Activated CD8-positive, alpha-beta T cell treated with anti-CD3 and anti-CD28 coated beads for 36 hours (primary cell): Measurements from ENCODE around the gene RNF31. TPM values are rescaled to one million over a fixed set of nuclear protein-coding genes. Genes with fewer than 3 reads are reported as not detected.
A peak's percentile ranks its signal among the peaks of the same experiment; 100 is the strongest.

Experiments
- ATAC-seq: fragments of 200-7000 bp; cut with Tn5 transposase; one replicate; pipeline ENCODE4 v1.10.0; 2021; ENCODE audit warnings: mild to moderate bottlenecking, moderate library complexity
- CTCF ChIA-PET: fragments of 350-600 bp; sonication (Branson Sonifier 250); formaldehyde crosslinking; loops from one replicate; lab custom pipeline; 2021; ENCODE audit warnings: antibody characterized with exemption; lab: Charles Lee
- POLR2A ChIA-PET: fragments of 350-600 bp; sonication (Branson Sonifier 250); formaldehyde crosslinking; loops from one replicate; lab custom pipeline; 2021; ENCODE audit warnings: antibody characterized with exemption; lab: Charles Lee
- DNase-seq: peaks from one replicate; pipeline ENCODE4 v3.0.0-alpha.2; 2020
- H3K27ac Mint-ChIP-seq: one replicate; pipeline ENCODE4 v1.8.0; 2021; ENCODE audit warnings: mild to moderate bottlenecking, mixed read lengths
- H3K27me3 Mint-ChIP-seq: one replicate; pipeline ENCODE4 v1.8.0; 2021; ENCODE audit warnings: mixed read lengths
- H3K36me3 Mint-ChIP-seq: one replicate; pipeline ENCODE4 v1.8.0; 2021; ENCODE audit warnings: low read depth, mixed read lengths
- H3K4me1 Mint-ChIP-seq: one replicate; pipeline ENCODE4 v1.8.0; 2021; ENCODE audit warnings: low read depth, mixed read lengths
- H3K4me3 Mint-ChIP-seq: one replicate; pipeline ENCODE4 v1.8.0; 2021; ENCODE audit warnings: mild to moderate bottlenecking, moderate library complexity, mixed read lengths
- H3K9me3 Mint-ChIP-seq: one replicate; pipeline ENCODE4 v1.8.0; 2021; ENCODE audit warnings: mixed read lengths
- CTCF ChIP-seq: fragments of 200-600 bp; IDR thresholded peaks from one replicate; pipeline ENCODE4 v1.8.0; 2022; ENCODE audit warnings: antibody characterized with exemption, mild to moderate bottlenecking
- intact Hi-C: fragments of 100-400 bp; cut with micrococcal nuclease; formaldehyde crosslinking; loops from one replicate; pipeline ENCODE4 v1.10.0; 2022
- total RNA-seq, 2 experiments: library from RNA; stranded (reverse); gene quantifications; one replicate each; pipeline ENCODE4 v1.2.3, GENCODE V29; 2021

The RNF31 gene
- total RNA-seq, 2 experiments from 2014 or later, result 71.6 to 75.0 TPM

- CTCF ChIA-PET, result interaction anchor here (0.9 to 10.8 kb wide), 10 partner anchors 11 to 72 kb away, joined by 3 to 218 read pairs (median 9); partner anchors contain the start of genes IRF9, PCK2, PSME2 and RNF31
Measured at GRCh38 chr14:24106672-24107271, 40.5 kb upstream of the RNF31 start.

GRCh38 chr14:24108336-24108874, 38.9 kb upstream of the RNF31 start:
- Mint-ChIP-seq H3K4me3 (peak overlapping the region; percentile 60), H3K4me1 (peaks cover 20% of the 10 kb centered on the region), H3K27me3 (no peaks in the 10 kb centered on the region), H3K27ac (peak overlapping the region; percentile 99), H3K9me3 (no peaks in the 10 kb centered on the region), H3K36me3 (peaks cover 18% of the 10 kb centered on the region)
- ChIA-PET POLR2A (interaction anchor here (0.7 to 9.1 kb wide), 10 partner anchors 13 to 120 kb away, joined by 3 to 80 read pairs (median 4); partner anchors contain the start of genes DHRS4L2, IRF9, PCK2 and PSME1), CTCF (interaction anchor here (0.7 to 10.8 kb wide), 40 partner anchors 8 to 319 kb away, joined by 3 to 218 read pairs (median 5); partner anchors contain the start of genes CARMIL3, CHMP4A, CIDEB and CPNE6)
- intact Hi-C loops, result loop anchor here (2.0 kb wide), 1 partner anchor 56 kb away; the partner anchor contains the start of gene CARMIL3
- ATAC-seq, result peak; percentile 31
- TF ChIP-seq CTCF, result no peak
- no peak for DNase-seq

More at GRCh38 chr14:24106672-24107271, 40.5 kb upstream of the RNF31 start:
- Mint-ChIP-seq H3K9me3 (no peaks in the 10 kb centered on the region), H3K4me1 (peaks cover 18% of the 10 kb centered on the region), H3K27me3 (no peaks in the 10 kb centered on the region), H3K36me3 (peaks cover 31% of the 10 kb centered on the region), H3K4me3 (no peak overlapping the region), H3K27ac (no peak overlapping the region)
- intact Hi-C loops, result no loop called here
- TF ChIP-seq CTCF, result no peak
- POLR2A ChIA-PET, result interaction anchor here (1.0 to 9.1 kb wide), 4 partner anchors 9 to 54 kb away, joined by 3 to 80 read pairs (median 6); partner anchors contain the start of genes IRF9 and PCK2
- no peak for DNase-seq
- no peak for ATAC-seq

- no peaks in the 10 kb centered on the region for H3K9me3 Mint-ChIP-seq
- H3K36me3 Mint-ChIP-seq, result peaks cover 4% of the 10 kb centered on the region
- H3K27ac Mint-ChIP-seq, result peak overlapping the region; percentile 68
- H3K27me3 Mint-ChIP-seq, result no peaks in the 10 kb centered on the region
- no peak for DNase-seq
- no peak for ATAC-seq
- peaks cover 20% of the 10 kb centered on the region for H3K4me1 Mint-ChIP-seq
- ChIA-PET POLR2A (interaction anchor here (0.8 to 9.1 kb wide), 6 partner anchors 15 to 53 kb away, joined by 3 to 80 read pairs (median 6); partner anchors contain the start of genes EMC9 and PCK2), CTCF (interaction anchor here (0.8 to 10.8 kb wide), 12 partner anchors 15 to 79 kb away, joined by 3 to 218 read pairs (median 7); partner anchors contain the start of genes CARMIL3, EMC9, IPO4 and IRF9)
- intact Hi-C loops, result no loop called here
- no peak for TF ChIP-seq CTCF
- no peak overlapping the region for H3K4me3 Mint-ChIP-seq
Measured at GRCh38 chr14:24110060-24110459, 37.2 kb upstream of the RNF31 start.

- intact Hi-C loops, result no loop called here
- Mint-ChIP-seq H3K4me3 (no peak overlapping the region), H3K36me3 (peaks cover 4% of the 10 kb centered on the region), H3K27ac (no peak overlapping the region), H3K9me3 (no peaks in the 10 kb centered on the region), H3K27me3 (no peaks in the 10 kb centered on the region), H3K4me1 (peaks cover 23% of the 10 kb centered on the region)
- ATAC-seq (no peak), DNase-seq (no peak)
- TF ChIP-seq CTCF, result no peak
- CTCF ChIA-PET, result interaction anchor here (0.9 to 10.8 kb wide), 10 partner anchors 16 to 78 kb away, joined by 3 to 218 read pairs (median 12); partner anchors contain the start of genes CARMIL3, EMC9, IPO4 and IRF9
- POLR2A ChIA-PET, result interaction anchor here (1.3 to 9.1 kb wide), 5 partner anchors 15 to 54 kb away, joined by 5 to 80 read pairs (median 6); partner anchors contain the start of genes EMC9 and PCK2
Measured at GRCh38 chr14:24110523-24110922, 36.8 kb upstream of the RNF31 start.
